Measurements from ENCODE around the gene PIWIL4.

Gene PIWIL4

DNA sequence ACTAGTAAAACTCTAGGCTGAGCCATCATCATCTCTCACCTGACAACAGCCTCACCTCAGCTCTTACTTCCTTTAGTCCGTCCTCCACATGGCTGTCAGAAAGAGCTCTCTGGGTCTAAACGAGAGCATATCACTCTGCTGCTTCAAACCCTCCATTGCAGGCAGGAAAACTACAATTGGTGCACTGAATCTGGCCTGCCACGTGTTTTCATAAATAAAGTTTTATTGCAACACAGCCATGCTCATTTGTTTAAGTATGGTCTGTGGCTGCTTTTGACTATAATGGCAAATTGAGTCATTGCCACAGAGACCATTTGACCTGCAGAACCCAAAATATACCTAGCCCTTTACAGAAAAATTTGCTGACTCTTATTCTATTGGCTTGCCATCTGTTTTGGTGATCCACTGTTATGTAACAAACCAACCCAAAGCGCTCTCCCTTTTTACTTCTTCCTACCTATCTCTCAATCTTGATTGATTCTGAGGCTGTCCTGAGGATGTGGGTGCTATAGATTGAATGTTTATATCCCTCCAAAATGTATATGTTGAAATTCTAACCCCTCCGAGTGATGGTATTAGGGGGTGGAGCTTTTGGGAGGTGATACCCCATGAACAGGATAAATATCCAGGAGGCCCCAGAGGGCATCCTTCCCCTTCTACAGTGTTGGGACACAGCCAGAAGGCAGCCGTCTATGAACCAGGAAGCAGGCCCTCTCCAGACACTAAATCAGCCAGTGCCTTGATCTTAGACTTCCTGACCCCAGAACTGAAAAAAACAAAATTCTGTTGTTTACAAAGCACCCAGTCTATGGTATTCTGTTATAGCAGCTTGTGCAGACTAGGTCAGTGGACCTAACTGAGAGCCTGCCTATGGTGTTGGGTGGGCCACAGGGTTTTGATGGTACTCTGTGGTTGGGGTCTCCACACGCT, 99.9 kb downstream of the PIWIL4 start:
- DNase-seq, result no peak

DNA sequence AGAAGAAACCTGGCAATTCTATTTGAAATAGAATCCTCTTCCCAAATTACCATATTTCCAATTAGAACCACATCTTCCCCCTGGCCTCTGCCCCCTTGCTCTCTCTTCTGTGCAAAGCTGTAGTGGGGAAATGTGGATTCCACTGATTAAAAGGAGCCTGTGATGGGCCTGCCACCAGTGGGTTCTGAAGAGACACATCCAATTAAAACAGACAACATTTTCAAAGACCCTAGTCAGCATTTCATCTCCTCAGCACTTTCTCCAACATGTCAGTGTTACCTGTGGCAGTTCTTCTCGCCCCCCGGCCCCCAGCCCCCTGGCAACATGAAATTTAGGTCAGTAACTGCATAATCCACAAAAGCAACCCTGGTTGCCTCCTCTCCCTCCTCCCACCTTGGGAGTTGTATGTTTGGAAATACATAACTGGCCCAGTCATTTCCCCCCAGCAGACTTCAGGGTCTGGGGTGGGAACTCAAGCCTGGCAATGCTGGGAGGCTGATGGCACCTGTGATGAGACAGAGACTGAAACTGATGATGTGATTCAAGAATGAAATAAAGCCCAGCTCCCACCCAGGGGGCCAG, 101.1 kb downstream of the PIWIL4 start:
- DNase-seq, result no peak

DNA sequence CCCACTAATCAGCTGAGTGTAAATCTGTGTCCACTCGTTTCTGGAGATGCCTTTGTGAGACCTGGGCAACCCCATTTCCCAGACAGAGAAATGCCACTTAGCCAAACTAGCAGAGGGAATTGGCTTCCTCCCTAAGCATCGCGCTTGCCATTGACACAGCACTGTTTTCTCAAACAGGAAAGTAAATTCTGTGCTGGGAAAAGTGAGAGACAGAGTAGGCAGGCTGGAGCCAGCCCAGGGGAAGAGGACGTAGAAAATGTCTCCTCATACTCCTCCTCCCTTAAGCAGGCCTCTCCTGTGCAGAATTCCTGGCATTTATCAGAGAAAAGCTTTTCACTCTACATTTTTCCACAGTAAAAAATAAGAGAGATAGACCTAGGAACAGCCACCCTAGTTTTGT, 101.9 kb downstream of the PIWIL4 start:
- no peak for DNase-seq
